Measurements from ENCODE around the gene CXCR3. TPM values are rescaled to one million over a fixed set of nuclear protein-coding genes. Genes with fewer than 3 reads are reported as not detected.
"Not testable (repeated sequence)": the region's sequence is repeated elsewhere in the genome, so short reads cannot be mapped to it uniquely, and the experiment has no call there.

CXCR3 gene
- total RNA-seq, 2 donors from 2014 or later = 2.1 to 3.9 TPM

DNA sequence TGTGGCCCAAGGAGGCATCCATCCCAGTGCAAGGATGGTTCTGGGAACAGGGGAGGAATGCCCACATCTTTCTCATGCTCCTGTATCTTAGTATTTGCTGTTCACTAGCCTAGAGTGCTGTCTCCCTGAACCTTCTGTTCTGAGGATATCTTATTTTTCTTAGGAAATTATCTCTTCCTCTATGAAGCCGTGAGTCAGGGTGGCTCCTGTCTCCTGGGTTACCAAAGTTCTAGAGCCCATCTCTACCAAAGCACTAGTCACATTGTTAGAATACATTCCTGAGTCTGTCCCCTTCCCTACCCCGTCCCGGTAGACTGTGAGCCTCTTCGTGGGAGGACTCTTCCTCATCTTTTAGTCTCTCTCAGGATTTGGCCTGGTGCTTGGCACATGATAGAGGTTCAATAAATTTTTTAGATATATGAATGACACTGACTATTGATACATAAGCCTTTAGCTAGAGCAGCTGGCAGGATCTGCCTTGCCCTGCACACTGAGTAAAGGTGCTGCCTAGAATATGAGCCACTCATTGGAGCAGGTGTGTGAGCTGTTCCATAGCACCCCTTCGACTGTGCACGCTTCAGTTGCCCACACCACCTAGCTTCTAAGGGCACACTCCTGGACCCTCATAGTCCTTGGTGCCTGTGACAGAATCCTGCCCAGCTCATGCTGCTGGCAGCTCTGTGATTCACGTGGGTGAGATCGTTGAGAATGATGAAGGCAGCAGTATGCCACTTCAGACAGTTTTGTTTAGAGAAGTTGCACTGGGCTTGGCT, 13.3 kb downstream of the CXCR3 start:
- Histone ChIP-seq H3K9ac (ENCODE audit: low read depth in 2 of 2, low read length in 2 of 2) (no peak overlapping the region), H3K4me1 (no peaks in the 10 kb centered on the region), H3K36me3 (no peaks in the 10 kb centered on the region), H3K27ac (no peak overlapping the region), H3K4me3 (no peak overlapping the region), H3K9me3 (no peaks in the 10 kb centered on the region), H3K27me3 (no peaks in the 10 kb centered on the region)
- TF ChIP-seq CTCF (IDR thresholded peaks at IDR 0.05) = no peak
- DNase-seq = no peak
- intact Hi-C loops (cut with DNase I) = no loop called here

- H3K27me3 ChIP-seq = no peaks in the 10 kb centered on the region
- intact Hi-C loops (cut with DNase I) = no loop called here
- no peak for DNase-seq
- no peaks in the 10 kb centered on the region for H3K9me3 ChIP-seq
- no peak for TF ChIP-seq CTCF (IDR thresholded peaks at IDR 0.05)
- no peaks in the 10 kb centered on the region for H3K36me3 ChIP-seq
- no peak overlapping the region for H3K9ac ChIP-seq (ENCODE audit: low read depth in 2 of 2, low read length in 2 of 2)
- H3K4me3 ChIP-seq = no peak overlapping the region
- no peaks in the 10 kb centered on the region for H3K4me1 ChIP-seq
- no peak overlapping the region for H3K27ac ChIP-seq
Measured at GRCh38 chrX:71604141-71604540, 14.2 kb downstream of the CXCR3 start.

GRCh38 chrX:71603618-71604017, 14.7 kb downstream of the CXCR3 start:
- no peak overlapping the region for H3K9ac ChIP-seq (ENCODE audit: low read depth in 2 of 2, low read length in 2 of 2)
- intact Hi-C loops (cut with DNase I) = no loop called here

GRCh38 chrX:71599965-71600364, 18.3 kb downstream of the CXCR3 start:
- TF ChIP-seq CTCF (IDR thresholded peaks at IDR 0.05) = no peak
- H3K4me1 ChIP-seq = no peaks in the 10 kb centered on the region
- no peaks in the 10 kb centered on the region for H3K27me3 ChIP-seq
- H3K9me3 ChIP-seq = no peaks in the 10 kb centered on the region
- H3K36me3 ChIP-seq = no peaks in the 10 kb centered on the region
- H3K27ac ChIP-seq = no peak overlapping the region
- no peak overlapping the region for H3K9ac ChIP-seq (ENCODE audit: low read depth in 2 of 2, low read length in 2 of 2)
- intact Hi-C loops (cut with DNase I) = no loop called here
- no peak overlapping the region for H3K4me3 ChIP-seq
- no peak for DNase-seq

More at GRCh38 chrX:71603618-71604017, 14.7 kb downstream of the CXCR3 start:
- Histone ChIP-seq H3K4me1 (no peaks in the 10 kb centered on the region), H3K9me3 (no peaks in the 10 kb centered on the region), H3K27me3 (no peaks in the 10 kb centered on the region), H3K36me3 (no peaks in the 10 kb centered on the region), H3K27ac (no peak overlapping the region), H3K4me3 (no peak overlapping the region)
- DNase-seq = no peak
- TF ChIP-seq CTCF (IDR thresholded peaks at IDR 0.05) = no peak

- H3K4me1 ChIP-seq = not testable (repeated sequence)
Measured at GRCh38 chrX:71593210-71593609, 25.1 kb downstream of the CXCR3 start.

DNA sequence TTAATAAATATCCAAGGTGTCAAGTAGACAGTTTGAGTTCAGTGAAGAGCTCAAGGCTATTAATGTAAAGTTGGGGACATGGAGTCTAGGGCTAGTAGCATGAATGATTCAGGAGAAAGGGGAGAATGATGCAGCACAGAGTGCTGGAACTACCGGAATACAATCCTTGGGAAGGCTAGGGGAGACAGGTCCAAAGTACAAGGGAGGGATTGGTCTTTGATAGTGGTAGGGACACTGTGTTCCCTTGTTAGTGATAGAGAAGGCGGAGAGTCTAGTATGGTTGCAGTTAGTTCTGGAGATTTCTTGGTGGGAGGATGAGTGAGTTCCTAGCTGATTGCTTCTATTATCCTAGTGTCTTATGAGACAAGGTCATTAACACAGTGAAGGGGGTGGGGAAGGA, 31.4 kb downstream of the CXCR3 start:
- Histone ChIP-seq H3K4me1 (no peaks in the 10 kb centered on the region), H3K27me3 (no peaks in the 10 kb centered on the region), H3K27ac (no peak overlapping the region), H3K4me3 (no peak overlapping the region), H3K9ac (ENCODE audit: low read depth in 2 of 2, low read length in 2 of 2) (no peak overlapping the region), H3K9me3 (no peaks in the 10 kb centered on the region), H3K36me3 (no peaks in the 10 kb centered on the region)
- no peak for TF ChIP-seq CTCF (IDR thresholded peaks at IDR 0.05)
- DNase-seq = no peak
- intact Hi-C loops (cut with DNase I) = no loop called here

More at GRCh38 chrX:71593210-71593609, 25.1 kb downstream of the CXCR3 start:
- intact Hi-C loops (cut with DNase I); DNase-seq; H3K9ac ChIP-seq (ENCODE audit: low read depth in 2 of 2, low read length in 2 of 2); H3K9me3 ChIP-seq; H3K27ac ChIP-seq; H3K36me3 ChIP-seq; H3K4me3 ChIP-seq; H3K27me3 ChIP-seq: not testable (repeated sequence)
